T-helper 1 cell treated with Interleukin-12 subunit alpha and Interleukin-12 subunit beta and Interleukin-4 antibody, amounts not matched to agents 30 μg/mL and 1 μg/mL, for 36 hours (primary cell): ENCODE measurements around the gene PLXDC2.

Experiments used
- H3K27ac Mint-ChIP-seq: one replicate; pipeline ENCODE4 v1.8.0; 2021; ENCODE audit warnings: mild to moderate bottlenecking, mixed read lengths
- H3K27me3 Mint-ChIP-seq: one replicate; pipeline ENCODE4 v1.8.0; 2021; ENCODE audit warnings: low read depth, mixed read lengths
- H3K36me3 Mint-ChIP-seq: one replicate; pipeline ENCODE4 v1.8.0; 2021; ENCODE audit warnings: low read depth, mixed read lengths
- H3K4me1 Mint-ChIP-seq: one replicate; pipeline ENCODE4 v1.8.0; 2021; ENCODE audit warnings: low read depth, mixed read lengths
- H3K4me3 Mint-ChIP-seq: one replicate; pipeline ENCODE4 v1.8.0; 2021; ENCODE audit warnings: mild to moderate bottlenecking, moderate library complexity, mixed read lengths
- H3K9me3 Mint-ChIP-seq: one replicate; pipeline ENCODE4 v1.8.0; 2021; ENCODE audit warnings: mixed read lengths

PLXDC2 gene

DNA sequence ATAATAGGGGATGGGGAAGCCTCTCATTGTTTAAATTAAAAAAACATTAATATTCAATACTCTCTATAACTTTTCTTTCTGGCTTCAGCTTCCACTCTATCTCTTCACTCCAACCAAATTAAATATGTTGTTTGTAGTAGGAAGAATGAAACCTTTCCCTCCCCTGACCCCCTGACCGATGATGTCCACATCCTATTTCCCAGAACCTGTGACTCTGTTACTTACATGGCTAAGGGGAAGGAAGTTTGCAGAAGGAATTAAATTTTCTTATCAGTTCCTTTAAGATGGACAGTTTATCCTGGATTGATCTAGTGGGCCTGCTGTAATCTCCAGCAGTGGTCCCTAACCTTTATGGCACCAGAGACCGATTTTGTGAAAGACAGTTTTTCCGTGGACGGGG lies 130.0 kb downstream of the PLXDC2 start:
- no peak overlapping the region for H3K4me3 Mint-ChIP-seq
- peaks cover 1% of the 10 kb centered on the region for H3K36me3 Mint-ChIP-seq
- no peaks in the 10 kb centered on the region for H3K4me1 Mint-ChIP-seq
- H3K27me3 Mint-ChIP-seq: no peaks in the 10 kb centered on the region
- no peak overlapping the region for H3K27ac Mint-ChIP-seq
- peaks cover 4% of the 10 kb centered on the region for H3K9me3 Mint-ChIP-seq

GRCh38 chr10:19946791-19947190 lies 130.6 kb downstream of the PLXDC2 start:
- Mint-ChIP-seq H3K4me3 (no peak overlapping the region), H3K4me1 (no peaks in the 10 kb centered on the region), H3K27ac (no peak overlapping the region), H3K36me3 (peaks cover 1% of the 10 kb centered on the region), H3K27me3 (no peaks in the 10 kb centered on the region), H3K9me3 (peaks cover 4% of the 10 kb centered on the region)

- Mint-ChIP-seq H3K27me3 (no peaks in the 10 kb centered on the region), H3K36me3 (peaks cover 1% of the 10 kb centered on the region), H3K27ac (no peak overlapping the region), H3K4me3 (no peak overlapping the region), H3K9me3 (peaks cover 4% of the 10 kb centered on the region), H3K4me1 (no peaks in the 10 kb centered on the region)
These were observed 131.0 kb downstream of the PLXDC2 start for GRCh38 chr10:19947215-19947614.

GRCh38 chr10:19947656-19948055 lies 131.4 kb downstream of the PLXDC2 start:
- Mint-ChIP-seq H3K4me3 (no peak overlapping the region), H3K27ac (no peak overlapping the region), H3K4me1 (no peaks in the 10 kb centered on the region), H3K27me3 (no peaks in the 10 kb centered on the region), H3K9me3 (peaks cover 4% of the 10 kb centered on the region), H3K36me3 (peaks cover 1% of the 10 kb centered on the region)

DNA sequence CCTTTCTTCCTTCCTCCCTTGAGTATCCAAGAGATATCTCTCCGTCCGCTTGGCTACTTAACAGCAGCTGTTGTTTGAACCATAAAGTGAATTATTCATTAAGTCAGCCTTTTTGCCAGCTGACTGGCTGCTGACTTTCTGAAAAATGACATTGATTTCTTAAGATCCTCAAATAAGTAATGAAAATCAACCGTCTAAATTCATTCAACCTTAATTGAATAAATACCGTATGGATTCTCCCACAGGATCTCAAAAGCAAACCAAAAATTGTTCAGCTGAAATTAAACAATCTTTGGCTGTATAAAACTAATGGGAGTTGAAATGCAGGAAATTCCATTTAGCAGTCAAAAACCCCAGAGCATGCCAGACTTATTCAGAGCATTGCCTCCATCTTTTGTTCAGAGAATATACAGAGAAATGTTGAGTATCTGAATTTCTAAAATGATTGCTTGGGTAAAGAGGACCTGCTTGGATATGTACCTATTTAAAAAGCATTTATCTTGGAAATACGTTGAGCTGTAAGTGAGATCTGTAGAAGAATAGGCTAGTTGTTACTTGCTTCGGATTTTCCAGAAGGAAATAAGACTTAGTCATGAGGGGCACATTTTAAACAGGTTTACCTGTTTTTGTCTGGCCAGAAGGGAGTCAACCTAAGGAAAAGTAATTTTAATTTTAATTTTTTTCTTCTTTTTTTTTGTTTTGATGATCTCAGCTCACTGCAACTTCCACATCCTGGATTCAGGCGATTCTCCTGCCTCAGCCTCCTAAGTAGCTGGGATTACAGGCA lies 136.2 kb downstream of the PLXDC2 start:
- Mint-ChIP-seq H3K4me3 (no peak overlapping the region), H3K27ac (no peak overlapping the region), H3K36me3 (no peaks in the 10 kb centered on the region)

GRCh38 chr10:19954601-19955000 lies 138.4 kb downstream of the PLXDC2 start:
- Mint-ChIP-seq H3K4me1 (no peaks in the 10 kb centered on the region), H3K9me3 (no peaks in the 10 kb centered on the region)

More for the DNA sequence above, 136.2 kb downstream of the PLXDC2 start:
- H3K27me3 Mint-ChIP-seq: no peaks in the 10 kb centered on the region
- H3K4me1 Mint-ChIP-seq: no peaks in the 10 kb centered on the region
- H3K9me3 Mint-ChIP-seq: no peaks in the 10 kb centered on the region

DNA sequence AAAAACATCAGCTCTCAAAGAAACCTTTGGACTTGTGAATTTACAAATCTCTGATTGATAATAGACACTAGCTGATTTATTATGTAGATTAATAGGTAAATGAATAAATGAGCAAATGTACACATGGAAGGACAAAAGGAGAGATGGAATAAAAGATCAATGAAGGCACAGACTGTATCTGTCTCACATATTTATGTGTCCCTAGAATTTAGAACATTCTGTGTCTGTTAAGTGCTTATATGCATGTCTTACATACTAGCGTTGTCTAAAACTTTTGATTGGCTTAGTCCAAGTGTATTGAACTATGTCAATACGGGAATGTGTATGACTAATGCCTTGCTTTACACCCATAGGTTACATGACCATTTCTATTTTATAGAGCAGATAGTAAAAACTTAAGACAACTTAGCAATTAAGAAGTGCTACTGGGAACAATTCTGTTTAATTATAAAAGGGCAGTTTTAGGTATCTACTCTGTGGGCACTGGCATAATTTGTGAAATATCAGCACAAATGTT lies 140.3 kb downstream of the PLXDC2 start:
- Mint-ChIP-seq H3K36me3 (no peaks in the 10 kb centered on the region), H3K27ac (no peak overlapping the region), H3K4me3 (no peak overlapping the region)

More at GRCh38 chr10:19954601-19955000, 138.4 kb downstream of the PLXDC2 start:
- Mint-ChIP-seq H3K27me3 (no peaks in the 10 kb centered on the region), H3K27ac (no peak overlapping the region), H3K4me3 (no peak overlapping the region), H3K36me3 (no peaks in the 10 kb centered on the region)

DNA sequence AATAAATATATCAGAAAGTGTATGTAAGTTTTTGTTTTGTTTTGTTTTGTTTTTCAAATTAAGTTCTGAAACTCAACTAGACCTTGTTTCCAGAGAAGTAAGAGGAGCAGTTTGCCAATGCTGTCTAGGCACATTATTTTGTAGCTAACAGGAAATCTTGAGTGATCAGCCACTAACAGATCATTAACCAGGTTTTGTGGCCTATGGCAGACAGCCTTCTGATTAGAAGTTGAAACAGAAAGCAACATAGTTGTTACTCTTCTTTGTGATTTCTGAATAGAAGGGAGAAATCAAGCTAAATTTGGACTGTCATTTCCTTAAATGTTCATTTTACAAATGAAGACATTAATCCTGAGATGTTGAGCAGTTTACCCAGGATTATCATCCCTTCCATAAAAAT lies 142.6 kb downstream of the PLXDC2 start:
- H3K36me3 Mint-ChIP-seq: no peaks in the 10 kb centered on the region
- peaks cover 4% of the 10 kb centered on the region for H3K9me3 Mint-ChIP-seq
- H3K4me3 Mint-ChIP-seq: no peak overlapping the region
- no peak overlapping the region for H3K27ac Mint-ChIP-seq
- H3K4me1 Mint-ChIP-seq: no peaks in the 10 kb centered on the region
- no peaks in the 10 kb centered on the region for H3K27me3 Mint-ChIP-seq

More for the DNA sequence above, 140.3 kb downstream of the PLXDC2 start:
- Mint-ChIP-seq H3K4me1 (no peaks in the 10 kb centered on the region), H3K9me3 (no peaks in the 10 kb centered on the region), H3K27me3 (no peaks in the 10 kb centered on the region)

DNA sequence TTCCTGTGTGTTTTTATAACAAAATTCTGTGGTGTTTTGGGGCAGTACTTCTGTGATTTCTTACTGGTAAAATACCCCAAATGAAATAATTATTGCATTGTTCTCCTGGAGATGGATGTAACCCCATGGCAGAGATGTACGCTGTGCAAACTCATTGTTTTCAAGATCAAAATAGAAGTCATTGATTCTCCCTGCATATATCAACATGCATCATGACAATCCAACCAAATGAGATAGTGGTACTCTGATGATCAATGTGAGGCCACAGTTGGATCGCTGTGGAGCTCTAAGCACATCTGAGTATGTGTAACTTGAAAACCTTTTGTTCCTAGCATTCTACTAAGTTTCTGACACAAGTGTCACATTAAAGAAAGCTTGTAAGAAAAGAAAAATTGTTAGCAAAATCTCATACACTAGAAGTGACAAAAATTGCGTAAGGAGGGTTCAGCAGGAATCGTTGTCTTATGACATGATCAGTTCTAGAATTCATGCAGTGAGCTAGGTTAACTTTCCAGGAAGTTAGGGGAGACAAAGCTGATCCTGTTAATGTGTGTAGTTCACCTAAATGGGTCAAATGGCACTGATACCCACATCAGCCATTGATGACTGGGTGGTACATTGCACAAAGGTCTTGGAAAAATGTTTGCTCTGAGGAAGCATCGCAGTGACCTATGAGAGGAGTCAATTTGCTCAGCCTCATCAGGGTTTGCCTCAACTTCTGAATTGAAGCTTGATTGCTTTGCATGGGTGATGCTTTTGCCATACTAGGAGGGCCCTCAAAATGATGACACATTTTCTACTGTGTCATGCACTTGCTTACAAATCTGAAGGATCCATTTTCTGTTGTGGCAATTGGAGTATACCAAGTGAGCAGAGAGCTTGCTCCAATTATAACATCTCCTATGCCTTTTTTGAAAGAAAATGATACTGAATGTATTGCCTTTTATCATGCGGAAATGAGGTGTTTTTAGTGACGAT lies 145.1 kb downstream of the PLXDC2 start:
- no peak overlapping the region for H3K27ac Mint-ChIP-seq
- H3K9me3 Mint-ChIP-seq: peaks cover 4% of the 10 kb centered on the region
- H3K4me3 Mint-ChIP-seq: no peak overlapping the region
- H3K27me3 Mint-ChIP-seq: no peaks in the 10 kb centered on the region
- H3K4me1 Mint-ChIP-seq: no peaks in the 10 kb centered on the region
- no peaks in the 10 kb centered on the region for H3K36me3 Mint-ChIP-seq

DNA sequence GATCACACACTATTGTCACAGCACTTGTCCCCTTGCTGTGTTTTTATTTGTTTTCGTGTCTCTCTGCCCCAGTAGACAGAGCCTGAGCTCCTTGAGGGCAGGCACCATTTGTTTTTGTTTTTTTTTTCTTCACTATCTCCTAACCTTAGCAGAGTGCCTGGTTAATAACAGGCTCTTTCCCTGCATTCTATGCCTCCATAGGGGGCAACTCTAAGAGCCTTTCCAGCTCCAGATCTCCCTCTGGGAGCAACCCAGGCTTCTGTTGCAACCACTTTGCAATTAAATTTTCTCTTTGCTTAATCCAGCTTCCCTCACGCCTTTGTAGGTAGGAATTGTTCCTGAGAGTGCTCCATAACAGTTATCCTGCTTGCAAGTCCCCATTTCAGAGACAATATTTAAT lies 148.4 kb downstream of the PLXDC2 start:
- peaks cover 7% of the 10 kb centered on the region for H3K9me3 Mint-ChIP-seq
- H3K27ac Mint-ChIP-seq: no peak overlapping the region
- H3K36me3 Mint-ChIP-seq: no peaks in the 10 kb centered on the region
- no peaks in the 10 kb centered on the region for H3K4me1 Mint-ChIP-seq
- no peak overlapping the region for H3K4me3 Mint-ChIP-seq
- no peaks in the 10 kb centered on the region for H3K27me3 Mint-ChIP-seq

DNA sequence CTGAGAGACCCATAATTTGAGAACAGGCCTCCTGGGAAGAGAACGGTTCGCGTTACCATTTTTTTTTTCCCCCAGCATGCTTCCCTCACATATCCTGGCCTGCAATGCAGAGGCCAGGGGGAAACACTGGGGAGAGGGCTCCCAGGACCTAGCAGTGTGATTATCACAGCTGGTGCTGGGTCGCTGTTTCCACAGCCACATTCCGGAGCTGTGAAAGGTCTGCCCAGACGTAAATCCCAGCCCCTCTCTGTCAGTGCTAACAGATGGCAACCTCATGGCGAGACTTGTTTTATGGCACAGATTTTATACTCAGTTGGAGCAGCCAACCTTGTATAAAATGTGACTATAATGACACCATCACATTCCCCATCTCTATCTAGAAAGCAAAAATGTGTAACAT lies 150.5 kb downstream of the PLXDC2 start:
- Mint-ChIP-seq H3K9me3 (peaks cover 9% of the 10 kb centered on the region), H3K36me3 (no peaks in the 10 kb centered on the region), H3K27me3 (no peaks in the 10 kb centered on the region), H3K27ac (no peak overlapping the region), H3K4me3 (no peak overlapping the region), H3K4me1 (no peaks in the 10 kb centered on the region)

- Mint-ChIP-seq H3K36me3 (no peaks in the 10 kb centered on the region), H3K4me1 (no peaks in the 10 kb centered on the region), H3K4me3 (no peak overlapping the region), H3K9me3 (peaks cover 9% of the 10 kb centered on the region), H3K27ac (no peak overlapping the region), H3K27me3 (no peaks in the 10 kb centered on the region)
These were observed 151.7 kb downstream of the PLXDC2 start for GRCh38 chr10:19967981-19968380.

GRCh38 chr10:19968745-19969144 lies 152.5 kb downstream of the PLXDC2 start:
- Mint-ChIP-seq H3K4me1 (no peaks in the 10 kb centered on the region), H3K36me3 (no peaks in the 10 kb centered on the region), H3K9me3 (peaks cover 7% of the 10 kb centered on the region), H3K27me3 (no peaks in the 10 kb centered on the region), H3K4me3 (no peak overlapping the region), H3K27ac (no peak overlapping the region)

- no peak overlapping the region for H3K4me3 Mint-ChIP-seq
- no peaks in the 10 kb centered on the region for H3K27me3 Mint-ChIP-seq
- no peaks in the 10 kb centered on the region for H3K4me1 Mint-ChIP-seq
- no peaks in the 10 kb centered on the region for H3K36me3 Mint-ChIP-seq
- peaks cover 7% of the 10 kb centered on the region for H3K9me3 Mint-ChIP-seq
- no peak overlapping the region for H3K27ac Mint-ChIP-seq
These were observed 154.0 kb downstream of the PLXDC2 start for GRCh38 chr10:19970256-19970655.
